ENCODE results near the gene MAF. TPM values are rescaled to one million over a fixed set of nuclear protein-coding genes. Genes with fewer than 3 reads are reported as not detected.

MAF gene
- total RNA-seq, 1 experiment from 2014 or later, result 0.06 TPM

DNA sequence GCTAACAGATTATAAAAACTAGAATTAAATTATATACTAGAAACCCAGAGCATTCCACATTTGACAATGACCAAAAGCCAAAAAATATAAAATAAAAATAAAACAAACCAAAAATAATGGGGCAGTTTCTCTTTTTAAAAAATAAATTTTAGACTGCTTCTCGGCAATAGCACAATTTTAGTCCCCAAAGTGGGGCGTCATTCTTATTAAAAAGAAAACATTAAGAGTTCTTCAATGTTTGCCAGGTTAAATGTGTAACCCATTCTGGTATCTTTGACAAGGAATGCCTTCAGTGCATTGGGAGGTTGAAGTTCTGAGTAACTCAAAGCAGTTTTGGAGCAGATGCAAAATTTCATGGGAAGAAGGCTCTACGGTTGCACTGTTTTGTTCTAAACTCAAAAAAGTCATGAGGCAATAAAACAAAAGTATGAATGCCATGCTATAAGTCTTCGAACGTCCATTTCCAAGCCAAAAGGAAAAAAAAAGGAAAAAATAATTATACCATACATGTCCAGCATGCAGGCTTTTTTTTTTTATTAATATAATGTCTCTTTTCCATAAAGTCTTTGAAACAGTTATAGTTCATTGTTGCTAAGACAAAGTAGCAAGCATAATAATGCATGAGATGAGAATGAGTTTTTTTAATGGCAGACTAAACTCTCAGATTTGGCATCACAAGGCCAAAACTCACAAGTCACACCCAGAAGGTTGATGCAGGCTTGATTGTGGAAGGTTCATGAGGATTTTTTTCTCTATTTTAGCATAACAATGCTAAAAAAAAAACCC lies 3.1 kb downstream of the MAF start:
- Histone ChIP-seq H3K9me3 (ENCODE audit: low read depth, low read length, poor library complexity, severe bottlenecking) (no peaks in the 10 kb centered on the region), H3K4me1 (ENCODE audit: insufficient read depth, low read length, poor library complexity, severe bottlenecking) (peaks cover 16% of the 10 kb centered on the region), H3K36me3 (ENCODE audit: insufficient read depth, low read length, poor library complexity, severe bottlenecking) (no peaks in the 10 kb centered on the region), H3K27me3 (replicated peaks; ENCODE audit: insufficient read depth, low read depth, low read length, poor library complexity) (peaks cover 68% of the 10 kb centered on the region), H3K4me3 (ENCODE audit: low read depth, low read length, poor library complexity, severe bottlenecking) (no peak overlapping the region), H3K27ac (ENCODE audit: low read depth, low read length, poor library complexity, severe bottlenecking) (no peak overlapping the region)
- TF ChIP-seq, protein P1, sequence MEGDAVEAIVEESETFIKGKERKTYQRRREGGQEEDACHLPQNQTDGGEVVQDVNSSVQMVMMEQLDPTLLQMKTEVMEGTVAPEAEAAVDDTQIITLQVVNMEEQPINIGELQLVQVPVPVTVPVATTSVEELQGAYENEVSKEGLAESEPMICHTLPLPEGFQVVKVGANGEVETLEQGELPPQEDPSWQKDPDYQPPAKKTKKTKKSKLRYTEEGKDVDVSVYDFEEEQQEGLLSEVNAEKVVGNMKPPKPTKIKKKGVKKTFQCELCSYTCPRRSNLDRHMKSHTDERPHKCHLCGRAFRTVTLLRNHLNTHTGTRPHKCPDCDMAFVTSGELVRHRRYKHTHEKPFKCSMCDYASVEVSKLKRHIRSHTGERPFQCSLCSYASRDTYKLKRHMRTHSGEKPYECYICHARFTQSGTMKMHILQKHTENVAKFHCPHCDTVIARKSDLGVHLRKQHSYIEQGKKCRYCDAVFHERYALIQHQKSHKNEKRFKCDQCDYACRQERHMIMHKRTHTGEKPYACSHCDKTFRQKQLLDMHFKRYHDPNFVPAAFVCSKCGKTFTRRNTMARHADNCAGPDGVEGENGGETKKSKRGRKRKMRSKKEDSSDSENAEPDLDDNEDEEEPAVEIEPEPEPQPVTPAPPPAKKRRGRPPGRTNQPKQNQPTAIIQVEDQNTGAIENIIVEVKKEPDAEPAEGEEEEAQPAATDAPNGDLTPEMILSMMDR (conservative IDR thresholded peaks at IDR 0.05; ENCODE audit: low read depth, low read length), result no peak
- TF ChIP-seq EZH2 (IDR thresholded peaks at IDR 0.05; ENCODE audit: borderline replicate concordance, low read depth, low read length, poor library complexity, severe bottlenecking), result no peak
- no TSS peak for BruUV-seq (replicated peaks)
- no peak for DNase-seq (ENCODE audit: low spot score)
- CTCF ChIA-PET, result no interaction called here
- POLR2A ChIA-PET (ENCODE audit: low non-redundant PET), result no interaction called here
- intact Hi-C loops (cut with micrococcal nuclease; ENCODE audit: unreplicated experiment), result no loop called here

DNA sequence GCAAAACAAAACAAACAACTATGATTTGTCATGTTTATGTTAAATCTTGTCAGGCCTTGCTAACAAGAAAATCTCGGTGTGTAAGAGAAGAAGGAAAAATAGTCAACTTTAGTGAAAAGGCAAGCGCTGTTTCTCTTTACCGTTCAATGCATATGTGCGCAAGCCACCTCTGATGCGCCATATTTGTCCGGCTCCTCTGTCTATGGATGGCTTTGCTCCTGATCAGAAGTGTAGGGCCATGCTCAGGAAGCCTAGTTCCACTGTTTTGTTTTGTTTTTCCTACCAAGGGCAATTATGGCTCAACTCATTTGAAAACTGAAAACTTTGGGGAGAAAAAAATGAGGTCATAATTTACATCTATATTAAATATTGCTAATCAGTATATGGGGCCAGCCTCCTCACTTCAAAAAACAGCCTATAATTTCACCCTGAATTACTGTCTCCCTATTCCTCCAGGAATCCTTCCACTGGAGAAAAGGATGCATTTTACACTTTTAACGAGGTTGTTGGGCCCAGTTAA lies 4.5 kb downstream of the MAF start:
- Histone ChIP-seq H3K4me3 (ENCODE audit: low read depth, low read length, poor library complexity, severe bottlenecking) (no peak overlapping the region), H3K36me3 (ENCODE audit: insufficient read depth, low read length, poor library complexity, severe bottlenecking) (no peaks in the 10 kb centered on the region), H3K9me3 (ENCODE audit: low read depth, low read length, poor library complexity, severe bottlenecking) (no peaks in the 10 kb centered on the region), H3K4me1 (ENCODE audit: insufficient read depth, low read length, poor library complexity, severe bottlenecking) (peaks cover 7% of the 10 kb centered on the region), H3K27me3 (replicated peaks; ENCODE audit: insufficient read depth, low read depth, low read length, poor library complexity) (peaks cover 71% of the 10 kb centered on the region), H3K27ac (ENCODE audit: low read depth, low read length, poor library complexity, severe bottlenecking) (no peak overlapping the region)
- no TSS peak for BruUV-seq (replicated peaks)
- POLR2A ChIA-PET (ENCODE audit: low non-redundant PET), result no interaction called here
- TF ChIP-seq, protein P1 (conservative IDR thresholded peaks at IDR 0.05; ENCODE audit: low read depth, low read length), result no peak
- no peak for TF ChIP-seq EZH2 (IDR thresholded peaks at IDR 0.05; ENCODE audit: borderline replicate concordance, low read depth, low read length, poor library complexity, severe bottlenecking)
- intact Hi-C loops (cut with micrococcal nuclease; ENCODE audit: unreplicated experiment), result no loop called here
- CTCF ChIA-PET, result no interaction called here
- DNase-seq (ENCODE audit: low spot score), result no peak

DNA sequence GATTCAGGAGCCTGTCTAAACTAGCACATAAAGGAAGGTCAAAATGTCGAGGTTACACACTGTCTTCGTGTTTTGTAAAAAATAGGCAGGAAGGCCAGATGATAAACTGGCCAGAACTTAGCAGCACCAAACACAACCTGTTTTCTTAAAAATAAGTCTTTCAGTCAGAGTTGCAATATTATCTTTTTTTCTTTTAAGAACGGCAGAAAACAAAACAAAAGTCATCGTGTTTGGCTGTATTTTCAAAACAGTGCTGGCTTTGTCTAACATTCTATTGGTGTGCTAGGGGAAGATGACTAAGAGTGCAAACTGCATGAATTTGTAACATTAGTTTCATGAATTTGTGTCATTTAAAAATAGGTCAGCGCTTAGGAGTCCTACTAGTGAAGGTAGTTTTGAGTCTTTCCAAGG lies 5.3 kb downstream of the MAF start:
- Histone ChIP-seq H3K36me3 (ENCODE audit: insufficient read depth, low read length, poor library complexity, severe bottlenecking) (no peaks in the 10 kb centered on the region), H3K9me3 (ENCODE audit: low read depth, low read length, poor library complexity, severe bottlenecking) (no peaks in the 10 kb centered on the region), H3K27me3 (replicated peaks; ENCODE audit: insufficient read depth, low read depth, low read length, poor library complexity) (peaks cover 72% of the 10 kb centered on the region), H3K4me3 (ENCODE audit: low read depth, low read length, poor library complexity, severe bottlenecking) (no peak overlapping the region), H3K27ac (ENCODE audit: low read depth, low read length, poor library complexity, severe bottlenecking) (no peak overlapping the region), H3K4me1 (ENCODE audit: insufficient read depth, low read length, poor library complexity, severe bottlenecking) (no peaks in the 10 kb centered on the region)
- intact Hi-C loops (cut with micrococcal nuclease; ENCODE audit: unreplicated experiment), result no loop called here
- DNase-seq (ENCODE audit: low spot score), result no peak
- ChIA-PET POLR2A (ENCODE audit: low non-redundant PET) (no interaction called here), CTCF (no interaction called here)
- no TSS peak for BruUV-seq (replicated peaks)
- TF ChIP-seq, protein P1 (conservative IDR thresholded peaks at IDR 0.05; ENCODE audit: low read depth, low read length), result no peak
- TF ChIP-seq EZH2 (IDR thresholded peaks at IDR 0.05; ENCODE audit: borderline replicate concordance, low read depth, low read length, poor library complexity, severe bottlenecking), result no peak

Measured in A673 (cell line).